Fibroblast of lung (primary cell): ENCODE results near the gene F10. TPM values are rescaled to one million over a fixed set of nuclear protein-coding genes. Genes with fewer than 3 reads are reported as not detected.

Experiments
- DNase-seq, 2 donors: peaks; one replicate each; pipeline versions ENCODE4 v3.0.0 to v3.0.0-alpha.2; 2010; ENCODE audit warnings: low read depth in 2 of 2
- H2AFZ ChIP-seq: 2 replicates; pipeline ENCODE4 v1.5.1; 2012; ENCODE audit warnings: low read length, control low read depth, inconsistent platforms
- H3K27ac ChIP-seq: 2 replicates; pipeline ENCODE4 v1.5.1; 2011; ENCODE audit warnings: low read length, control low read depth; ENCODE audit not compliant: insufficient read depth
- H3K27me3 ChIP-seq: 2 replicates; pipeline ENCODE4 v1.5.1; 2011; ENCODE audit warnings: mild to moderate bottlenecking, low read length; ENCODE audit not compliant: control insufficient read depth, insufficient read depth
- H3K36me3 ChIP-seq: 2 replicates; pipeline ENCODE4 v1.5.1; 2011; ENCODE audit warnings: low read length; ENCODE audit not compliant: control insufficient read depth, insufficient read depth
- H3K4me1 ChIP-seq: 2 replicates; pipeline ENCODE4 v1.5.1; 2011; ENCODE audit warnings: low read length; ENCODE audit not compliant: control insufficient read depth, insufficient read depth; ENCODE audit errors: extremely low read depth
- H3K4me2 ChIP-seq: 2 replicates; pipeline ENCODE4 v1.5.1; 2011; ENCODE audit warnings: low read length, control low read depth; ENCODE audit not compliant: insufficient read depth; ENCODE audit errors: extremely low read depth
- H3K4me3 ChIP-seq, 4 experiments: fragments of 200-600 bp in 1 of 4; sonication (generic) in 1 of 4; replicated peaks in 1 of 4; 2 replicates each; pipeline ENCODE4 v1.5.1; 2011 to 2016; ENCODE audit warnings: low read length in 4 of 4, low read depth in 3 of 4, mild to moderate bottlenecking in 3 of 4, control low read depth in 2 of 4, inconsistent platforms in 1 of 4, mixed read lengths in 1 of 4; ENCODE audit not compliant: insufficient read depth in 1 of 4; ENCODE audit errors: control extremely low read depth in 1 of 4
- H3K79me2 ChIP-seq: 2 replicates; pipeline ENCODE4 v1.5.1; 2012; ENCODE audit warnings: mild to moderate bottlenecking, low read length, inconsistent platforms; ENCODE audit not compliant: control insufficient read depth, insufficient read depth
- H3K9ac ChIP-seq: 2 replicates; pipeline ENCODE4 v1.5.1; 2011; ENCODE audit warnings: mild to moderate bottlenecking, low read length, control low read depth; ENCODE audit not compliant: insufficient read depth
- H3K9me3 ChIP-seq: 2 replicates; pipeline ENCODE4 v1.5.1; 2012; ENCODE audit warnings: low read depth, low read length; ENCODE audit not compliant: control insufficient read depth, insufficient read depth
- H4K20me1 ChIP-seq: 2 replicates; pipeline ENCODE4 v1.5.1; 2011; ENCODE audit warnings: low read length; ENCODE audit not compliant: control insufficient read depth, insufficient read depth; ENCODE audit errors: extremely low read depth
- CTCF ChIP-seq, 2 donors: IDR thresholded peaks in 1 of 2; conservative IDR thresholded peaks in 1 of 2; 1 replicate in 1 of 2; 2 replicates in 1 of 2; pipeline ENCODE4 v1.5.1; 2011 to 2012; ENCODE audit warnings: low read length in 2 of 2, control low read depth in 1 of 2, inconsistent platforms in 1 of 2, low read depth in 1 of 2, mild to moderate bottlenecking in 1 of 2
- EZH2 ChIP-seq: IDR thresholded peaks from 2 replicates; pipeline ENCODE4 v1.5.1; 2012; ENCODE audit warnings: low read length, control low read depth, mild to moderate bottlenecking; ENCODE audit errors: missing control alignments
- polyA plus RNA-seq, 2 donors: library from polyadenylated mRNA; depleted of rRNA in 1 of 2; stranded (reverse) in 1 of 2; unstranded in 1 of 2; fragments of >200 nt; gene quantifications; 2 replicates each; pipeline ENCODE4 v1.2.1, GENCODE V29; 2011 to 2012; ENCODE audit warnings: missing spikeins in 1 of 2
- total RNA-seq: library from RNA; depleted of rRNA; stranded (reverse); fragments of >200 nt; gene quantifications from 2 replicates; pipeline ENCODE4 v1.2.1, GENCODE V29; 2014

Gene F10
- total and polyA plus RNA-seq, 2 donors (not counting 1 experiment from before 2014, with no cell fraction given) = 39.9 to 41.5 TPM

GRCh38 chr13:113166681-113167080 is 44.1 kb downstream of the F10 start:
- no peak for DNase-seq
- Histone ChIP-seq H4K20me1 (no peaks in the 10 kb centered on the region), H3K27me3 (no peaks in the 10 kb centered on the region), H3K79me2 (no peaks in the 10 kb centered on the region), H2AFZ (no peak overlapping the region), H3K4me1 (peaks cover 2% of the 10 kb centered on the region), H3K9me3 (no peaks in the 10 kb centered on the region), H3K27ac (no peak overlapping the region), H3K9ac (no peak overlapping the region), H3K36me3 (peaks cover 5% of the 10 kb centered on the region), H3K4me3 (no peak overlapping the region), H3K4me2 (no peak overlapping the region)
- TF ChIP-seq CTCF (conservative IDR thresholded peaks at IDR 0.05 in 1 of 2, IDR thresholded peaks at IDR 0.05 in 1 of 2; ENCODE audit: low read depth in 1 of 2, low read length in 2 of 2) (no peak), EZH2 (no peak)

DNA sequence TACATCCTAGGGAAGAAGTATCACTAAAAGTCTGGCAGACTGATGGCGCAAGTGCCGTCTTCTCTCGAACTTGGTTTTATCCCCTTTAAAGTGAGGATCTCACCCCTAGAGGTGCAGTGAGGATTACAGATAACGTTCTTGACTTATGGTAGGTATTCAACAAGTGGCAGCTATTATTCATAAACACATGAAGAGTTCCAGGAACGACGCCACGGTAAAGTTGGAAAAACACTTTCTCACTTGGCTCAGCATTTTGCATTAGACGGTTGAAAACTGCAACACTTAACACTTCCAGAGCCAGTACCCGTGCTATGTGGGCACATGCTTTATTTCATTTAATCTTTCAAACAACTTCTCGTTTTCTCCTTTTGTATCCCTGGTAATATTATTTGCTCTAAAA is 44.6 kb downstream of the F10 start:
- no peak overlapping the region for H3K4me3 ChIP-seq
- H2AFZ ChIP-seq = no peak overlapping the region
- no peaks in the 10 kb centered on the region for H4K20me1 ChIP-seq
- no peak for DNase-seq
- no peak overlapping the region for H3K9ac ChIP-seq
- no peaks in the 10 kb centered on the region for H3K79me2 ChIP-seq
- peaks cover 9% of the 10 kb centered on the region for H3K36me3 ChIP-seq
- H3K27ac ChIP-seq = no peak overlapping the region
- TF ChIP-seq EZH2 (no peak), CTCF (conservative IDR thresholded peaks at IDR 0.05 in 1 of 2, IDR thresholded peaks at IDR 0.05 in 1 of 2; ENCODE audit: low read depth in 1 of 2, low read length in 2 of 2) (no peak)
- peaks cover 2% of the 10 kb centered on the region for H3K4me1 ChIP-seq
- H3K9me3 ChIP-seq = no peaks in the 10 kb centered on the region
- no peak overlapping the region for H3K4me2 ChIP-seq
- no peaks in the 10 kb centered on the region for H3K27me3 ChIP-seq

DNA sequence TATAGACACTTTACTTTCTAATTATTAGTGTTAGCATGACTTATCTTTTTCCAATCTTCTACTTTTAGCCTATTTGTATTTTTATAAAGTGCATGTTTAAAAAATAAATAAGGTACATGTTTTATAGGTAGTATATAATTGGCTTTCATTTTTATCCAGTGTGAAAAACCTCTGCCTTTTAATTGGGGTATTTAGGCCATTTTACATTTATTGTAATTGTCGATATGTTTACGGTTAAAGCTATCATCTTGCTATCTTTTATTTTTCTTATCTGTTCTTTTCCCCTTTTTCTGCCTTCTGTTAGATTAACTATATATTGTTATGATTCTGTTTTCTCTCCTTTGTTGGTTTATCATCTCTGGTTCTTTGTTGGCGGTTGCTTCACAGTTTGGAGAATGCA is 45.0 kb downstream of the F10 start:
- Histone ChIP-seq H3K4me1 (peaks cover 2% of the 10 kb centered on the region), H2AFZ (no peak overlapping the region), H3K36me3 (peaks cover 12% of the 10 kb centered on the region), H3K9ac (no peak overlapping the region), H3K27me3 (no peaks in the 10 kb centered on the region), H3K27ac (no peak overlapping the region), H3K4me3 (no peak overlapping the region), H3K4me2 (no peak overlapping the region), H4K20me1 (no peaks in the 10 kb centered on the region), H3K9me3 (no peaks in the 10 kb centered on the region), H3K79me2 (no peaks in the 10 kb centered on the region)
- no peak for DNase-seq
- TF ChIP-seq CTCF (conservative IDR thresholded peaks at IDR 0.05 in 1 of 2, IDR thresholded peaks at IDR 0.05 in 1 of 2; ENCODE audit: low read depth in 1 of 2, low read length in 2 of 2) = no peak
- TF ChIP-seq EZH2 = no peak
